NCI-H2171 (cell line): ENCODE measurements around the gene EXPH5.
"Not testable (repeated sequence)": the region's sequence is repeated elsewhere in the genome, so short reads cannot be mapped to it uniquely, and the experiment has no call there.

Source experiments
- DNase-seq: peaks from one replicate; lab custom pipeline; 2025; lab: John Stamatoyannopoulos, UW

Gene EXPH5

DNA sequence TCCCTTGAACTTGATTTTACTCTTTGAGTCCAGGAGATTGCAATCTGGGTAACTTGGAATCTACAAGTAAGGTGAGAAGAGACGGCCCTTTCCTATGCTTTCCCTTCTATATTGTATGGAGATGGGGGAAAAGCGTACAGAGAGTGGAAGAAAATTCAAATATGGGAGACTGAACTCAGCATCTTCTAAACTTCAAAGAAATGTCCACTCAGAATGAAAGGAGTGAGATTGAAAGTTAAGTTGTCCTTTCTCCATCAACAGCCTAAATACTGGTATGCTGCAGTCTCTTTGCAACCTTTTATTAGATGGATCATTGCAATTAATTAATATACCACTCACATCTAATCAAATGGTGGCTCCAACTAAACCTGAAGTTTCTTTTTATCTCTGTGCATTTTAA is 6.4 kb upstream of the EXPH5 start:
- no peak for DNase-seq

DNA sequence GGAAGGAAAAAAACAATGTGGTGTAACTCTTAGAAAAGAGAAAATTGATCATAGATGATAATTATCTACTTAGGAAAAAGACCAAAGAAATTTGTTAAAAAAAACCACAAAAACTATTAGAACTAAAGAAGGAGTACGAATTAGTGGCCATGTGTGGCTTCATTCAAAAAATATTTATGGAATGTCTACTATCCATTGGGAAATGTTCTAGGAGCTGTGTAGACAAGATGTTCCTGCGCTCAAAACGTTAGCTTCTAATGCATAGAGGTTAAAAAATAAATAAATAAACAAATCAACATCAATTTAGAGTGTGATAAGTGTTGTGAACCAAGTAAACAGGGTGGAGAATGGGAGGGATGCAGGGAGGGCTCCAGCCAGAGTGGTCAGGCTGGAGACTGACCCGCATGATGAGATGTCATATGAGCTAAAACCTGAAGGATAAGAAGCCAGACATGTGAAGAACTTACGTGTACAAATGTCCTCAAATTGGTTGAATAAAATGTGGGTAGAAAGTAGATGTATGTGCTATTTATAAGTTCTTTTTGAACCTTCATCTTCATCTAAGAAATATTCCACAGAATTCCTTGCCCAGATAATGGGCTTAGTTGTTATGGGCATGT is 4.3 kb upstream of the EXPH5 start:
- no peak for DNase-seq

DNA sequence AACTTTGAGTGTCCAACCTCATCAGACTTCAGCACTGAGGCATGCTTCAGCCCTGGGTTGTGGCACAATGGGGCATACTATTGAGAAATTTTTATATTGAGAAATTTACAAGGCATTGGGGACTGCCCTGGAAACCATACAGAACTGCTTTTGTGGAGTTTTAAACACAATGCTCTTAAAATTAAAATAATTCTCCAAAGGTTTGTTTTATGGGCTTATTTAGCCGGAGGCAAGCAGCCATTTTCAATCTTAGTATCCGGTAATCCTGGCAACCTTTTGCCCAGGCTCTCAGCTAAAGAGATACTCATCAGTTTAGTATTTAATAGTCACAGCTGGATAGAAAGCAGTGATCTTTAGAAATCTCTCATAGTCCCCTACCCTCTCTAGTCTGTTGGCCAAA is 3.1 kb upstream of the EXPH5 start:
- no peak for DNase-seq

DNA sequence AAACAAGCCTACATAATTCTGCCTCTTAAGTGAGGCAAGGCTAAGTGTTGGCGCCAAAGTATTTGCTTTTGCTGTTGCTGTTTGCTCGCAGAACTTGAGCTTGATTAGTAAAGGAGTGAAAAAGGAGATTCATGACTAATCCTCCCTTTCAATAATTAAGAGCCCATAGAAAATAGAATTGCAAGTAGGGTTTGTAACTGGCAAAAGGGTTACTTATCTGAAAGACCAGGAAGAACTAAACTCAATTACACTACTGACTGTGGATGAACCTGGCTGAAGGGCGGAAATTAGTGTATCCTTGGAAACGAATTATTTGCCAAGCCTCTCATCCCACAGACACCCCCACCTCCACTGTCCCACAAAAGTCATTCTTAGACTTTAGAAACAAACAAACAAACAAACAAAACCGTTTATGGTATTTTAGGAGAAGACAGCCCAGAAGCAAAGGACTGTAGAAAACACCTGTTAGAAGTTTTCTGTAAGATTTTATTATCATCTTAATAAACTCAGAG is 411 bp upstream of the EXPH5 start:
- no peak for DNase-seq

DNA sequence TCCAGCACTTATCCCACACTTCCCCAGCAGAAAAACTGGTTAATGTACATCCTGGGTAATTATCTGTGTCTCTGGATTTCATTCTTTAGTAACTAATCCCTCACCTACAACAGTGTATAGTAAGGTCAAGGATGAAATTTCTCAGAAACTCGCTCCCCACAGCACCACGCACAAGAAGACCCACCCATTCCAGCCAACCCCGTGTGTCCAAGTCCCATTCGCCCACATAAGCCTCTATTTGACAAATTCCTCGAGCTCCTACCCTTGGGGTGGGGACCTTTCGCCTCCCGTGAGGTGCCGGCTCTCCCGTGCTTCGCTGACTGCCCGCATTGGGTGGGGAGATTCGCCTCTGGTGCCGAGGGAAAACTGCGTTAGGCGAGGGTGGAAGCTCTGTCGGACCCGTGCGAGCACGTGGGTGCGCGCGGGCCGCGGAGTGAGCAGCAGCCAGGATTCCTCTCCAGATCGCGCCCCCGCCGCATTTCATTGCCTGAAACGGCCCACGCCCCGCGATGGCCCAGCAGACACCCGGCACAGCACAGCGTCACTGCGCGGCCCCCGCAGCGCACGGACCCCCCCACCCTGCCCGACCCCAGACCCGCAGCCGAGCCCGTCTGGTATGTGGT is 866 bp downstream of the EXPH5 start:
- DNase-seq = peak; percentile 8

DNA sequence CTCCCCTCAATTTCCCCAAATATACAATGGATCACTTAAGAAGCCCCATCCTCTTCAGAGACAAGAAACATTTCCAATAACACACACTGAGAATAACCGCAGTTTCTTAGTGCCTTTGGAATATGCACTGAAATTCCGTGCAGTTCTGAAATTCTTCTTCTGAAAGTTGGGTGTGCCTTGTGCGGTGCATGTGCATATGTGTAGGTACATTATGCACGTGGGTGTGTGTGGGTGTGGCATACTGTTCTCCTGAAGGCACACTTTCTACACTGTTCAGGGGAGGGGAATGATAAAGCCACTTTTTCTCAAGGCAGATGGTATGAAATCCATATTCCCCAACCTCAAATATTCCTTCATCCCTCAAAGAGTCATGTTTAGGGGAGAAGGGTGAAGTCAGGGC is 1.7 kb downstream of the EXPH5 start:
- no peak for DNase-seq

DNA sequence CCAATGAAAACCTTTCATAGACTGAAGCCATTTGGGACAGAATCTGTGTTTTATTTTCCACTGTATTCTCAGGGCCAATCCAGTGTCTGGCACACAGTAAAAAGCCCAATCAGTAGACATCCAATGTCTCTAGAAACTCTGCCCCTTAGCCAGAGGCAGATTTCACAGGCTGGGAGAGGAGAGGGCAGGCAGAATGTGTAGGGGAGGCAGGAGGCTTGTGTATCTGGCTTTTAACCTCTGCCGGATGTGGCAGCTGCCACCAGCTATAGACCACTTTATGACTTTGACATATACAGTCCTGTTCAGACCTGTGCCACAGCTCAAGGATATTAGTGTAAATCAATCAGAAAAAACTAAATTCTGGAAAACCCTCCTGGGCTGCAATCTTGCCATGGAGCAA is 4.4 kb downstream of the EXPH5 start:
- DNase-seq = no peak

DNA sequence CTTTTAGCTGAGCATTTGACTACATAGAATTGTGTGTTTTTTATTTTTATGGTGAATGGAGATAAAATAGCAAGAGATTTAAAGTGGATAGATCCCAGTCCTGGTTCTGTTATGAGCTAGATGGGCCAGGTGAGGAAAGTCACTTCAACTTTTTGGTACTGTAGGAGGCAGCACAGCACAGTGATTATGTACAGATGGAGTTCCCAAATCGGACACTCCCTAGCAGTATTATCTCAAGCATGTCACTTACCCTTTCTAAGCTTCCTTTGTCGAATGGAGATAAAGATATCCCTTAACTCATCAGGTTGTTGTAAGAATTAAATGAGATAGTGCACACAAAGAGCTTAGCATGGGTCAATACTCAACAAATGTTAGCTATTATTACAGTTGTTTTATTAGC is 5.3 kb downstream of the EXPH5 start:
- DNase-seq = no peak

DNA sequence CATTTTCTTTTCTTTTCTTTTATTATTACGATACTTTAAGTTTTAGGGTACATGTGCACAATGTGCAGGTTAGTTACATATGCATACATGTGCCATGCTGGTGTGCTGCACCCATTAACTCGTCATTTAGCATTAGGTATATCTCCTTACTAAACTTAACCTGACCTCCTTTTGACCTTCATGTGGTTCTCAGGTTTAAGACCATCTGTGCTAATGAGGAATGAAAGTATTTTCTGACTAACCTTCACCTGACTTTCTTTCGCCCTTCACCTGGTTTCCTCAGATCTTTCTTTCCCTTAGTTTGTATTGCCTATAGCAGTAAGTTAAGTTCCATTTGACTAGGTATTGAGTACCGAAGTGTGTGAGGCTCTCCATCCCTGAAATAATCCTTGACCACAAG is 6.5 kb downstream of the EXPH5 start:
- DNase-seq = no peak

DNA sequence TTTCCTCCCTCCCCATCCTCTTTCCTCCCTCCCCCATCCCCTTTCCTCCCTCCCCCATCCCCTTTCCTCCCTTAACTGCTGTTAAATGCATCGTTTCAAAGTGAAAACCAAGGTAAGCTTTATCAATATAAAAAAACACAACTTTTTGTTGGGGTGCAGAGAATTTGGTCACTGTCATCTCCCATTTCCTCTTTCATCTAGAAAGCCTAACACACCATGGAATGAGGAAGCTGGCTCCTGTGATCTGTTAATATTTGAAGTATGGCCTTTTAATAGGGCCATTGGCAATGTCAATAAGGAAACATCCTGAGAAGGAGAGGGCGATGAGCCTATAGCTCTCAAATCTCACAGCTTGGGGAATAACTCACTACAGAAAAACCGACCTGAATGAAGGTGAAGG is 7.0 kb downstream of the EXPH5 start:
- DNase-seq = no peak

DNA sequence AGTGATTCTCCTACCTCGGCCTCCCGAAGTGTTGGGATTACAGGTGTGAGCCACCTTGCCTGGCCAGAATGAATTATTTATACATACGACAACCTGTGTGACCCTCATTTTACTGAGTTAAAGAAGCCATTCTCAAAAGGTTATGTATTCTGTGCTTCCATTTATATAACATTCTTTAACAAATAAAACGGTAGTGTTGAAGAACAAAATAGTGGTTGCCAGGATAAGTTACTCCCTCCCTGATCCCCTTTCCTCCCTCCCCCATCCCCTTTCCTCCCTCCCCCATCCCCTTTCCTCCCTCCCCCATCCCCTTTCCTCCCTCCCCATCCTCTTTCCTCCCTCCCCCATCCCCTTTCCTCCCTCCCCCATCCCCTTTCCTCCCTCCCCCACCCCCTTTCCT is 7.4 kb downstream of the EXPH5 start:
- DNase-seq = not testable (repeated sequence)

DNA sequence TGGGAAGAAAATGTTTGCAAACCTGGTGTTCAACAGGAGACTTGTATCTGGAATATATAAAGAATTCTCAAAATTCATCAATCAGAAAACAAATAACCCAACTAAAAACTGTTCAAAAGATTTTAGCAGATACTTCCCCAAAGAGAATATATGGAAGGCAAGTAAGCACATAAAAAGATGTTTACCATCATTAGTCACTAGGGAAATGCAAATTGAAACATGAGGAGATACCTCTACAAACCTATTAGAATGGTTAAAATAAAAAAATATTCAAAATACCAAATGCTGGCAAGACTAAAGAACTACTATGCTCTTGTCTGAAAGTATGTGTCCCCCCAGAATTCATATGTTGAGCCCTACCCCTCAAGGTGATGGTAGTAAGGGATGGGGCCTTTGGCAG is 8.6 kb downstream of the EXPH5 start:
- DNase-seq = no peak

DNA sequence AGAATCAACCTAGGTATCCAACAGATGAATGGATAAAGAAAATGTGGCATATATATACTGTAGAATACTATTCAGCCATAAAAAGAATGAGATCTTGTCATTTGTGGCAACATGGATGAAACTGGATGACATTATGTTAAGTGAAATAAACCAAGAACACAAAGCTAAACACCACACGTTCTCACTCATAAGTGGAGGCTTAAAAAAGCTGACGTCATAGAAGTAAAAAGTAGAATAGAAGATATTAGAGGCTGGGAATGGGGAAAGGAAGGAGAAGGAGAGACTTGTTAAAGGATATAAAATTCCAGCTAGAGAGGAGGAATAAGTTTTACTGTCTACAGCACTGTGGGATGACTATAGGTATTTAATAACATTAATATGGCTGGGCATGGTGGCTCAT is 12.9 kb downstream of the EXPH5 start:
- DNase-seq = no peak

DNA sequence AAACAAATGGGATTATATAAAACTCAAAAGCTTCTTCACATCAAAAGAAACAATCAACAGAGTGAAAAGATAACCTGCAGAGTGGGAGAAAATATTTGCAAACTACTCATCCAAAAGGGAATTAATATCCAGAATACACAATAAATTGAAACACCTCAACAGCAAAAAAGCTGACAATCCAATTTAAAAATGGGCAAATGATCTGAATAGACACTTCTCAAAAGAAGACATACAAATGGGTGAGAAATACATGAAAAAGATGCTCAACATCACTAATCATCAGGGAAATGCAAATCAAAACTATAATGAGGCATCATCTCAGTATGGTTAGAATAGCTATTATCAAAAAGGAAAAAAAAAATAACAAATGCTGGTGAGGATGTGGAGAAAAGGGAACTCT is 13.5 kb downstream of the EXPH5 start:
- no peak for DNase-seq

DNA sequence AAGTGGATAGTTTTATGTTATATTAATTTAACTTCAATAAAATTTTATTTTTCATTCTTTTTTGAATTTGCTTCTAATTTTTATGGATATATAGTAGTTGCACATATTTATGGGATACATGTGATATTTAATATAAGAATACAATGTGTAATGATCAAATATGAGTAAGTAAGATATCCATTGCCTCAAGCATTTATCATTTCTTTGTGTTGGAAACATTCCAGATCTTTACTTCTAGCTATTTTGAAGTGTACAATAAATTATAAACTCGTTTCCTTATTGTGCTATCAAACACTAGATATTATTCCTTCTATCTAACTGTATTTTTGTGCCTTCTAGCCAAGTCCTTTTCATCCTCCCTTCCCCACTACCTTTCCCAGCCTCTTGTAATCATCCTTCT is 17.0 kb downstream of the EXPH5 start:
- no peak for DNase-seq

DNA sequence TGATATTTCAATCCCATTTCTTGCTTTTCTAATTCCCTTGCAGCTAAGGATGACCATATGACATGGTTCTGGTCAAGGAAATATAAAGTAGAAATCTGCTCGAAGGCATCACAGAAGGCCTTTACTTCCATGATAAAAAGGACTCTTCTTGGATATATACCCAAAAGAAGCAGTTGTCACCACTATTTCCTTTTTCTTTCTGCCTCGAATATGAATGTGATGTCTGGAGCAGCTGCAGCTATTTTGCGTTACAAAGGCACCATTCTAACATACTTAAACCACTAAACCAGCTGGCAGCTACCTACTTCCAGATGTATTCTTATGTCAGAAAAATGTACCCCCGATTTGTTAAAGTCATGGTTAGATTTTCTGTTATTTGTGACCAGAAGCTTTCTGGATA is 18.9 kb downstream of the EXPH5 start:
- DNase-seq = no peak

DNA sequence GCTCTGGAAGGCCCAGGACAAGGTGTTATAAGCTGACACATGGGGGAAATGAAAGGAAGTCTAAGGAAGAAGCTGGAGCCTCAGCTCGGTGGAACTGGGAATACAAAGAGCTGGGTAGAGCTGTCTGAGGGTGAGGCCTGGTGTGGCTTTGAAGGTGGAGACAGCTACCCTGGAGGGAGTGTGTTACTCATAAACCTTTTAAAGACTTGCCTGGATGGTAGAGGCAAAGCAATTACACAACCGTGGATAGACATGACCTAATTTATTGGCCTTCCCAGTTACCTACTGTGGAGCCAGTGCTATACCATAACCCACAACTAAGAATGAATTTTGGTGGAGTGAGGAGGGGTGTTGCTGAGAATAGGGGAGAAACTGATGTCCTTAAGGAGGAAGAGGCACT is 22.6 kb downstream of the EXPH5 start:
- DNase-seq = no peak

DNA sequence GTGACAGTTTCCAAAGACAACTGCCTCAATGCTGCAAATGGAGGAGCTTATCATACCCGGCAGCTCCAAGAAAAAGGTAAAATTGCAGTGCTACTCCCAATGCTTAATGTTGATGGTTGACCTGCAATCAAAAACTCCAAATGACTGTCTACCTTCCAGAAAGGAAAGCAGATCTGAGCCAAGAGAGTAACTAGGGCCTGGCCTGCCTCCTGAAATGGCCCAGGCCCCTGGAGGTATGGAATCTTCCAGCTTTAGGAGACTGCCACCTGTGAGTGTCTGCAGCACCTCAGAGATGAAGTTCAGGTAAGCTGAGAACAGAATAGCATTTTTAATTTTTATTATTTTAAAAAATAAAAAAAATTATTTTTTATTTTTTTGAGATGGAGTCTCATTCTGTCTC is 23.7 kb downstream of the EXPH5 start:
- no peak for DNase-seq

DNA sequence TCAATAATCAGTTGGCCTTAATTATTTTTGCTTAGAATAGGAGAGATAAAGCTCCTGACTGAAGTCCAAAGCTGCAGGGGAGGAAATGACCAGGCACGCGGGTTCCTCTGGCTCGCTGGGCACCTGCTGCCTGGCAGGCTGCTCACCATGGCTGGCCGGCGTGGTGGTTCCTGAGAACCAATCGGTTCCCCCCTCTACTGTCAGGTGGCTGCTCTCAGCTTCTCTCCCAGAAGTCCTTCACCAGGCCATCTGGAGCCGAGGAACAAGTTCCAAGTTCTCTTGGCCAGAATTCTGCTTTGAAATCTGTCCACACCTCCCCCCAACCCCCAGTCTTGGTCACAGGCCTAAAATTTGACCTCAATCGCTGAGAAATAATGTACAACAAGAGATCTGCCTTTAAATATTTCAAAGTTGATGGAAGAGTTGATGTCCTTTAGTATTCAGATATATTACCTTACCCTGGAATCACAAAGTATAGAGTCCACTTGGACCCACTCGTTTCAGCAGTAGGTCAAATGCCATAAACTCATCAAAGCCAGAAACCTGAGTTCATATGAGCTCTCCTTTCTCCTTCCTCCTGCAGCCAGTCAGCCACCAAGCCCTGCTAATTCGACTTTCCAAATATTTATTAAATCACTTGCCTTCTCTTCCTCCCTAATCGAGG is 25.2 kb downstream of the EXPH5 start:
- DNase-seq = no peak

DNA sequence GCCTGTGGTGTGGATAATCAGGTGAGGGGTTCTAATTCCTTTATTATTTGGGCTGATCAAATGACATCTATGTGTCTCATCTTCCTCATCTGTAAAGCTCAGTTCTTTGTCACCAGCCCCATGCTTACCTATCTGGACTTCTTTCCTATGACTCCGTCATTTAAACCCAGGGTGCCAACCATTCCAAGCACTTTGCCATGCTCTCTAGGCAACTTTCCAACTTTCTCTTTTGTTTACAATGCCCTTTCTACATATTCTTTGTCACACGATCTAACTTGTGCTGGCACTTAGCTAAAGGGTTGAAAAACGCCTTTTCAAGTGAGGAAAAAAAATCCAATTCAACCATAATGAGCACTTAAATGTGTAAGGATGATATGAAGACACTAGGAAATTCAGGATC is 27.9 kb downstream of the EXPH5 start:
- no peak for DNase-seq

DNA sequence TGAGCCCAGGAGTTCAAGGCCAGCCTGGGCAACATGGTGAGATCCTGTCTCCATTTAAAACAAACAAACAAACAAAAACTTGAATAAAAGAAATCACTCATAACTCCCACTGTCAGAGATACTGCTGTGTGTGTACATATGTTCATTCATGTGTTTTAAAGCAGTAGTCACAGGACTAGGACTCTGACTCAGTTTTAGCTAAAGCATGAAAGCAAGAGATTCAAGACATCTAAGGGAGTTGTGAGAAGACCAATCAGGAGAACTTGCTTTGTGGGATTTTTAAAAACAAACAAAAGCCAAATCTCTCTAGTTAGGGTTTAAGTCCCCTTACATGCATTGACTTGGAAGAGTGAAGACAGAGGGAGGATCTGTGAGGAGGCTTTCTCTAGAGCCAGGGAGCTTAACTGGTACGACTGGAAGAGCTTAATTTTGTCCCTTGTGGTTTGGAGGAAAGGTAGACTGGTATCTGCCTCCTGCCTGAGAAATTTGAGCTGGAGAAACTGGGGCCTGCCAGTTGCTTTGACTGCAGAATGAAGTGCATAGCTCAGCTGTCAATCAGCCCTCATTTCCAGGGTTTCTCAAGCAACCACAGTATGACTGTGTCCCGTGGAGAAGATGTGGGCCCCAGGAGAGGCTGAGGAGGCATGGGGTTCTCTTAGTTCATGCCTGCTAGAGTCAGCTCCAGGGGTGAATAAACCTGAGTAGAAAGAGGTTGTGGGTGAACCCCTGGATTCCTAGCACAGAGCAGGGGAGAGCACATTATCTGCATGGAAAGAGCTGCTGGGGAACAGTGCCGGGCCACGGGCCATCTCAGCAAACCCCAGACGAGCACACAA is 30.6 kb downstream of the EXPH5 start:
- no peak for DNase-seq

DNA sequence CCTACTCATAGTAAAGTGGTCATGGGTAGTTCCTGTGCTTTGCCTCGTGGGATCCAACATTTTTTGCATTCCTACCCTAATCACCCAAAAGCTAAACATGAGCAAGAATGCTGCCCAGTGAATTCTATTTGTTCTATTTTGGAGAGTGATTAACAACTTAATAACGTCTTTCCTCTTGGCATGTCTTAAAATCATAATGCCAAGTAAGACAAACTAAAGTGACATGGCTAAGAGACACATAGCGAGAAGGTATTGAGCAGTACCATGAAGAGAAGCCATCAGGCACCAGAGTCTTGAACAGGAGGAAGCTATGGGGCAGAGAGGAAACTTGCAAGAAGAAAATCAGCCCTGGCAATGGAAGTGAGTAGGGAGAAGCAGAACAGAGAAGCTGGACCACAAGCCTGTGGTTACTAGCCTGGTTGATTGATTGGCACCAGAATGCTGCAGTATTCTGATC is 32.0 kb downstream of the EXPH5 start:
- DNase-seq = no peak

DNA sequence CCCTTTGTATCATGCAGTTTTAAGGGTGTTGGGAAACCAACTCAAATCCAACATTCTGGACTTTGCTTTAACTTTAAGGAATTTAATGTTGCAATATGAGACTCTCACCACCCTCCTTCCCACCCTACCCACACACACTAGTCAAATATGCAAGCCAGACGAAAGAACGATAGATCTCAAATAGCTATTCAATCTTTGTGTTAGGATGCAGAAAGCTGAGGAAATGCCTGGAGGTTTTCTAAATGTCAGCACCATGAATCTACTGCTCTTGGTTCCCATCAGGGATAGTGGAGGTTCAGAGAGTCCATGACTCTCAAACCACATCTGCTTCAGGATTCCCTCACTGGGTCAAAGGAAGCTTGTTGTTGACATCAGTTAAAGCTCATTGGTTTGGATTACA is 33.7 kb downstream of the EXPH5 start:
- DNase-seq = no peak
